HEK293 (cell line): ENCODE measurements around the gene BIRC5.

Experiments
- CTCF ChIP-seq: fragments of 450-650 bp; formaldehyde crosslinking; IDR thresholded peaks from 2 replicates; pipeline ENCODE4 v1.5.1; 2016; ENCODE audit warnings: missing biosample characterization, missing genetic modification characterization
- KLF17 ChIP-seq: fragments of 450-650 bp; formaldehyde crosslinking; IDR thresholded peaks from 2 replicates; pipeline ENCODE4 v1.5.1; 2016; ENCODE audit warnings: missing biosample characterization, missing genetic modification characterization
- REST ChIP-seq: fragments of 450-650 bp; formaldehyde crosslinking; IDR thresholded peaks from 2 replicates; pipeline ENCODE4 v1.5.1; 2016; ENCODE audit warnings: missing biosample characterization, missing genetic modification characterization
- SP3 ChIP-seq: fragments of 450-650 bp; formaldehyde crosslinking; IDR thresholded peaks from 2 replicates; pipeline ENCODE4 v1.5.1; 2016; ENCODE audit warnings: missing biosample characterization, missing genetic modification characterization
- ZNF121 ChIP-seq: fragments of 450-650 bp; formaldehyde crosslinking; IDR thresholded peaks from 2 replicates; pipeline ENCODE4 v1.5.1; 2016; ENCODE audit warnings: missing biosample characterization, missing genetic modification characterization
- ZNF24 ChIP-seq: fragments of 450-650 bp; formaldehyde crosslinking; IDR thresholded peaks from 2 replicates; pipeline ENCODE4 v1.5.1; 2016; ENCODE audit warnings: missing biosample characterization, missing genetic modification characterization
- ZNF274 ChIP-seq, 2 experiments: fragments of 200-500 bp in 1 of 2; fragments of 450-650 bp in 1 of 2; sonication (Bioruptor generic) in 1 of 2; formaldehyde crosslinking in 1 of 2; IDR thresholded peaks; 2 replicates each; pipeline versions ENCODE4 v1.5.1 to v1.6.1; 2014 to 2016; ENCODE audit warnings: borderline replicate concordance in 1 of 2, inconsistent platforms in 1 of 2, low read length in 1 of 2, missing biosample characterization in 1 of 2, missing genetic modification characterization in 1 of 2
- ZNF362 ChIP-seq: fragments of 450-650 bp; formaldehyde crosslinking; IDR thresholded peaks from 2 replicates; pipeline ENCODE4 v1.5.1; 2016; ENCODE audit warnings: missing biosample characterization, missing genetic modification characterization
- ZNF513 ChIP-seq: fragments of 450-650 bp; IDR thresholded peaks from 2 replicates; pipeline ENCODE4 v1.5.1; 2018; ENCODE audit warnings: missing biosample characterization, missing genetic modification characterization
- ZNF785 ChIP-seq: fragments of 450-650 bp; formaldehyde crosslinking; IDR thresholded peaks from 2 replicates; pipeline ENCODE4 v1.5.1; 2016; ENCODE audit warnings: missing biosample characterization, missing genetic modification characterization
- ZSCAN30 ChIP-seq: fragments of 450-650 bp; IDR thresholded peaks from 2 replicates; pipeline ENCODE4 v1.5.1; 2018; ENCODE audit warnings: missing biosample characterization, mild to moderate bottlenecking, missing genetic modification characterization, moderate library complexity

GRCh38 chr17:78172249-78173051, 41.6 kb upstream of the BIRC5 start:
- TF ChIP-seq CTCF (tag by site-specific recombination) (no peak), KLF17 (tag by site-specific recombination) (peak; percentile 54; the same call in 1 of the 2 replicates), ZNF362 (tag by site-specific recombination) (no peak), ZNF513 (tag by site-specific recombination) (peak; percentile 20; the same call in 1 of the 2 replicates), SP3 (tag by site-specific recombination) (peak; percentile 47; the same call in 1 of the 2 replicates), ZNF785 (no peak), ZNF274 (IDR thresholded peaks at IDR 0.05; ENCODE audit: low read length) (no peak), ZNF274 (tag by site-specific recombination; IDR thresholded peaks at IDR 0.05; ENCODE audit: borderline replicate concordance) (no peak), REST (tag by site-specific recombination) (no peak), ZSCAN30 (tag by site-specific recombination) (peak; percentile 49; the same call in 1 of the 2 replicates), ZNF121 (tag by site-specific recombination) (no peak), ZNF24 (tag by site-specific recombination) (no peak)
